K562 (cell line): ENCODE data around the gene PYGL. TPM values are rescaled to one million over a fixed set of nuclear protein-coding genes. Genes with fewer than 3 reads are reported as not detected.

Experiments used
- ATAC-seq: fragments of 200-7000 bp; cut with Tn5 transposase; 3 replicates; pipeline ENCODE4 v1.9.1; 2020; ENCODE audit warnings: moderate library complexity
- BruUV-seq: library from RNA; stranded (reverse); fragments of 400-500 nt; replicated peaks from 2 replicates; lab custom pipeline; 2021; lab: Mats Ljungman, UMichigan
- CTCF ChIA-PET: fragments of 300-600 bp; formaldehyde crosslinking; extraction: SDS; loops from one replicate; lab custom pipeline; 2021; ENCODE audit warnings: low intra/inter-chr PET ratio; lab: Yijun Ruan, JAX
- POLR2A ChIA-PET: fragments of 300-600, 350-650 bp; sonication (Branson Sonifier 250); formaldehyde crosslinking; extraction: SDS; loops from one replicate; lab custom pipeline; 2021; ENCODE audit warnings: antibody characterized with exemption, inconsistent platforms; lab: Yijun Ruan, JAX
- DNase-seq, 4 experiments: peaks; one replicate each; pipeline versions ENCODE4 v3.0.0 to v3.0.0-alpha.2; 2011 to 2018; ENCODE audit warnings: low spot score in 3 of 4, mixed read lengths in 3 of 4; ENCODE audit errors: extremely low read depth in 1 of 4
- FAIRE-seq: peaks from 2 replicates; lab custom pipeline; 2011; peaks lifted over from hg19 to GRCh38; lab: Jason Lieb, UNC
- H2AFZ ChIP-seq: 2 replicates; pipeline ENCODE4 v1.6.0; 2011; ENCODE audit warnings: low read depth, low read length, control low read depth, inconsistent platforms
- H3K27ac ChIP-seq: fragments of 200-600 bp; 3 replicates; pipeline ENCODE4 v1.8.0; 2011; ENCODE audit warnings: low read depth, mild to moderate bottlenecking, control low read depth, inconsistent platforms, low read length, moderate library complexity, mixed read lengths; ENCODE audit errors: extremely low read depth
- H3K27me3 ChIP-seq, 2 experiments: fragments of 300-600 bp in 1 of 2; 2 replicates in 1 of 2; 3 replicates in 1 of 2; pipeline versions ENCODE4 v1.6.0 to v1.8.0; 2011; ENCODE audit warnings: inconsistent platforms in 2 of 2, low read length in 2 of 2, mild to moderate bottlenecking in 1 of 2, mixed read lengths in 1 of 2, moderate library complexity in 1 of 2; ENCODE audit not compliant: control insufficient read depth in 2 of 2, insufficient read depth in 2 of 2
- H3K36me3 ChIP-seq: fragments of 300-600 bp; 3 replicates; pipeline ENCODE4 v1.8.0; 2011; ENCODE audit warnings: mild to moderate bottlenecking, low read length, inconsistent platforms; ENCODE audit not compliant: control insufficient read depth, insufficient read depth
- H3K4me1 ChIP-seq, 2 experiments: fragments of 200-600 bp in 1 of 2; replicated peaks in 1 of 2; 2 replicates in 1 of 2; 3 replicates in 1 of 2; pipeline versions ENCODE4 v1.5.1 to v1.8.0; 2011; ENCODE audit warnings: inconsistent platforms in 2 of 2, low read length in 2 of 2, mild to moderate bottlenecking in 1 of 2, mixed read lengths in 1 of 2, moderate library complexity in 1 of 2; ENCODE audit not compliant: control insufficient read depth in 2 of 2, insufficient read depth in 2 of 2
- H3K4me2 ChIP-seq: 2 replicates; pipeline ENCODE4 v1.6.1; 2011; ENCODE audit warnings: low read length, control low read depth, inconsistent platforms, mixed read lengths; ENCODE audit not compliant: insufficient read depth
- H3K4me3 ChIP-seq: fragments of 200-600 bp; sonication (generic), shearing (Covaris generic); 2 replicates; pipeline ENCODE4 v1.5.1; 2016; ENCODE audit warnings: control low read depth, inconsistent platforms
- H3K79me2 ChIP-seq: fragments of 200-600 bp; 3 replicates; pipeline ENCODE4 v1.8.0; 2011; ENCODE audit warnings: low read length, inconsistent platforms; ENCODE audit not compliant: control insufficient read depth, insufficient read depth
- H3K9ac ChIP-seq, 2 experiments: 2 replicates each; pipeline versions ENCODE4 v1.6.0 to v1.6.1; 2011; ENCODE audit warnings: low read depth in 2 of 2, low read length in 2 of 2, control low read depth in 1 of 2, inconsistent platforms in 1 of 2, mild to moderate bottlenecking in 1 of 2, mixed read lengths in 1 of 2; ENCODE audit not compliant: insufficient read depth in 1 of 2
- H3K9me1 ChIP-seq: one replicate; pipeline ENCODE4 v1.6.0; 2011; ENCODE audit warnings: inconsistent platforms, mild to moderate bottlenecking, low read length, moderate library complexity; ENCODE audit not compliant: control insufficient read depth, insufficient read depth
- H3K9me3 ChIP-seq: replicated peaks from 2 replicates; pipeline ENCODE4 v1.5.1; 2011; ENCODE audit warnings: low read depth, low read length, inconsistent platforms; ENCODE audit not compliant: control insufficient read depth, insufficient read depth
- H4K20me1 ChIP-seq: replicated peaks from 2 replicates; pipeline ENCODE4 v1.6.1; 2011; ENCODE audit warnings: low read length, inconsistent platforms, mixed read lengths; ENCODE audit not compliant: control insufficient read depth, insufficient read depth
- CBX1 ChIP-seq: sonication (generic); IDR thresholded peaks from 2 replicates; pipeline ENCODE4 v1.6.1; 2016; ENCODE audit warnings: antibody characterized with exemption, low read depth, mild to moderate bottlenecking
- EWSR1 ChIP-seq: fragments of 450-650 bp; IDR thresholded peaks from 2 replicates; pipeline ENCODE4 v1.6.1; 2018; ENCODE audit warnings: borderline replicate concordance, mild to moderate bottlenecking, low read depth, moderate library complexity; ENCODE audit not compliant: partially characterized antibody
- FOS ChIP-seq: IDR thresholded peaks from 3 replicates; pipeline ENCODE4 v1.6.1; 2011; ENCODE audit not compliant: insufficient read length; ENCODE audit errors: extremely low read depth
- MBD2 ChIP-seq: sonication (generic); IDR thresholded peaks from 2 replicates; pipeline ENCODE4 v1.6.1; 2016; ENCODE audit warnings: low read depth, borderline replicate concordance
- MCM2 ChIP-seq: fragments of 450-650 bp; IDR thresholded peaks from 2 replicates; pipeline ENCODE4 v1.6.1; 2017; ENCODE audit warnings: low read depth, mild to moderate bottlenecking
- POLR2AphosphoS5 ChIP-seq: IDR thresholded peaks from 2 replicates; pipeline ENCODE4 v1.6.1; 2011; ENCODE audit warnings: mild to moderate bottlenecking, low read depth, low read length, moderate library complexity; ENCODE audit not compliant: control insufficient read depth, insufficient read depth
- POLR3G ChIP-seq: IDR thresholded peaks from 2 replicates; pipeline ENCODE4 v1.6.1; 2011; ENCODE audit not compliant: insufficient read length, insufficient replicate concordance; ENCODE audit errors: extremely low read depth
- PPARD ChIP-seq: fragments of 250-450 bp; sonication (Bioruptor Pico); IDR thresholded peaks from 2 replicates; pipeline ENCODE4 v1.8.0; 2022; ENCODE audit warnings: inconsistent platforms, mild to moderate bottlenecking, moderate library complexity
- TCF15 ChIP-seq: fragments of 250-450 bp; sonication (Bioruptor Pico); IDR thresholded peaks from 2 replicates; pipeline ENCODE4 v1.8.0; 2022; ENCODE audit warnings: moderate library complexity, mild to moderate bottlenecking, inconsistent platforms
- TGIF2 ChIP-seq: sonication (generic); formaldehyde crosslinking; IDR thresholded peaks from 2 replicates; pipeline ENCODE4 v1.8.1; 2022; ENCODE audit warnings: mild to moderate bottlenecking, missing genetic modification reagents, moderate library complexity
- ZBED1 ChIP-seq: IDR thresholded peaks from 2 replicates; pipeline ENCODE4 v1.6.1; 2014
- ZFX ChIP-seq: sonication (generic); formaldehyde crosslinking; IDR thresholded peaks from 2 replicates; pipeline ENCODE4 v1.8.0; 2022; ENCODE audit warnings: mild to moderate bottlenecking, missing genetic modification reagents, moderate library complexity
- ZNF431 ChIP-seq: sonication (generic); formaldehyde crosslinking; IDR thresholded peaks from 2 replicates; pipeline ENCODE4 v1.8.0; 2022; ENCODE audit warnings: mild to moderate bottlenecking, missing genetic modification reagents
- ZNF445 ChIP-seq: fragments of 250-450 bp; sonication (Bioruptor Pico); IDR thresholded peaks from 2 replicates; pipeline ENCODE4 v1.4.0; 2020; ENCODE audit warnings: low read depth, mild to moderate bottlenecking, moderate library complexity
- ZNF561 ChIP-seq: fragments of 450-650 bp; formaldehyde crosslinking; conservative IDR thresholded peaks from 2 replicates; pipeline ENCODE4 v1.4.0; 2020; ENCODE audit warnings: mild to moderate bottlenecking, moderate library complexity
- ZNF655 ChIP-seq: fragments of 250-450 bp; sonication (Bioruptor Pico); IDR thresholded peaks from 2 replicates; pipeline ENCODE4 v1.5.0; 2021
- ZNF717 ChIP-seq: fragments of 250-450 bp; sonication (Bioruptor Pico); IDR thresholded peaks from 2 replicates; pipeline ENCODE4 v1.5.0; 2021
- ZNF785 ChIP-seq: fragments of 250-450 bp; sonication (Bioruptor Pico); IDR thresholded peaks from 2 replicates; pipeline ENCODE4 v1.4.0; 2020; ENCODE audit warnings: mild to moderate bottlenecking
- WGBS: fragments of 100-300 bp; shearing (Covaris generic); methylation state at CpG from one replicate; pipeline ENCODE4 v1.1.6; 2016; ENCODE audit warnings: low coverage, mixed read lengths; ENCODE audit not compliant: insufficient coverage; ENCODE audit errors: missing lambda C conversion rate; 5-methylcytosine and 5-hydroxymethylcytosine counted together
- in situ Hi-C: fragments of 300-500 bp; cut with MboI; formaldehyde crosslinking; loops from 4 replicates; pipeline ENCODE4 v1.15.0; 2018; ENCODE audit warnings: inconsistent platforms, mixed read lengths
- intact Hi-C: fragments of 100-400 bp; cut with micrococcal nuclease; formaldehyde crosslinking; loops from 2 replicates; pipeline ENCODE4 v1.14.2; 2022
- polyA plus RNA-seq, 8 experiments: library from polyadenylated mRNA; depleted of rRNA in 4 of 8; stranded (reverse) in 5 of 8; unstranded in 3 of 8; fragments of >200 nt; fragmentation: Nextera tagmentation in 2 of 8; fragmentation: Illumina TruSeq in 1 of 8; extraction: Ambion mirVana in 2 of 8; extraction: Trizol in 1 of 8; gene quantifications; 2 replicates each; pipeline versions ENCODE4 v1.2.1 to v1.2.3, GENCODE V29; 2011 to 2014; ENCODE audit warnings: inconsistent platforms in 1 of 8, missing spikeins in 1 of 8
- total RNA-seq, 7 experiments: library from RNA; depleted of rRNA in 6 of 7; stranded (reverse); fragments of >200 nt in 6 of 7; fragmentation: Illumina TruSeq in 2 of 7; extraction: Trizol in 2 of 7; gene quantifications; 2 replicates each; pipeline versions ENCODE4 v1.2.1 to v1.2.3, GENCODE V29; 2011 to 2021; ENCODE audit warnings: low replicate concordance in 1 of 7

PYGL gene
- total and polyA plus RNA-seq, 9 of the 15 experiments (the other 6 are each of a cell fraction or from before 2014, with no cell fraction given) = 3.5 to 17.9 (median 13.1) TPM

- in situ Hi-C loops (no loop called here), intact Hi-C loops (no loop called here)
- Histone ChIP-seq H3K4me1 (no peaks in the 10 kb centered on the region), H3K9ac (no peak overlapping the region), H3K36me3 (no peaks in the 10 kb centered on the region), H3K79me2 (no peaks in the 10 kb centered on the region), H3K4me2 (no peak overlapping the region), H3K9me3 (no peaks in the 10 kb centered on the region), H3K4me3 (no peak overlapping the region), H3K27ac (no peak overlapping the region), H4K20me1 (no peaks in the 10 kb centered on the region), H2AFZ (no peak overlapping the region), H3K27me3 (peaks cover 6 to 27% of the 10 kb centered on the region in 2 experiments; a peak in 3 of 5 replicates), H3K9me1 (no peaks in the 10 kb centered on the region)
- WGBS = 0% methylated on average over 5 of the region's 5 CpGs
- ATAC-seq (no peak), FAIRE-seq (no peak), DNase-seq (no peak)
- TF ChIP-seq TCF15 (CRISPR knock-in tag) (no peak), POLR2AphosphoS5 (no peak), CBX1 (no peak), PPARD (CRISPR knock-in tag) (no peak), POLR3G (no peak), ZNF445 (CRISPR knock-in tag) (no peak), ZNF785 (CRISPR knock-in tag) (no peak), TGIF2 (CRISPR knock-in tag) (no peak), ZBED1 (no peak), ZNF561 (CRISPR knock-in tag) (no peak), ZNF655 (CRISPR knock-in tag) (no peak), FOS (no peak), MCM2 (no peak), EWSR1 (no peak), ZFX (CRISPR knock-in tag) (no peak), ZNF431 (CRISPR knock-in tag) (no peak), ZNF717 (CRISPR knock-in tag) (no peak), MBD2 (no peak)
- ChIA-PET POLR2A (no interaction called here), CTCF (no interaction called here)
- BruUV-seq = no TSS peak
These were observed 35.9 kb upstream of the PYGL start for GRCh38 chr14:50979941-50980850.
